GM18502 (cell line): ENCODE results near the gene SOX5.
"Not testable (repeated sequence)": the region's sequence is repeated elsewhere in the genome, so short reads cannot be mapped to it uniquely, and the experiment has no call there.

ENCODE experiments used
- ATAC-seq: cut with Tn5 transposase; IDR thresholded peaks from one replicate; pipeline ENCODE4 v1.9.1; 2021; ENCODE audit warnings: mild to moderate bottlenecking; ENCODE audit not compliant: unreplicated experiment, poor library complexity

The SOX5 gene

GRCh38 chr12:23763724-23764123 lies 185.7 kb downstream of the SOX5 start:
- no peak for ATAC-seq

- ATAC-seq, result no peak
These were observed 189.0 kb downstream of the SOX5 start for GRCh38 chr12:23760495-23760894.

- no peak for ATAC-seq
These were observed 190.9 kb downstream of the SOX5 start for GRCh38 chr12:23758608-23759007.

DNA sequence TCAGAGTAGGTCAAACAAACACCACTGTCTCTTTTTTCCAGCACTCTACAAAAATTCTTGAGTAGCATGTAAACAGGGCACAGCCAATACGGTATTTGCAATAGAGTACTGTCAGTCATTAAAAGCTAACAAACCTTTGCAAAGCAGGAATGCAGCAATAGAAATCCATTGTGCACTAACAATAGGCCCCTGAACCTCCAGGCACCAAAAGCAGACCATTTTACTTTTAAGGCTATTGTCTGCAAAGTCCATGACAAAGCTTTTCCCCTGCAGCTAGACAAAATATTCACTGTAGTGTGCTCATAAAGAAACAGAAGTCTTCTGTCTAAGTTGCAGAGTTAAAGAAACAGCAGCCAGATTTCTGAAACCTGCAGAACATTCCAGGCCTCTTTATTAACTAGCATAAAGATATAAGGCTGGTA lies 191.9 kb downstream of the SOX5 start:
- ATAC-seq, result no peak

GRCh38 chr12:23756416-23756815 lies 193.1 kb downstream of the SOX5 start:
- no peak for ATAC-seq

DNA sequence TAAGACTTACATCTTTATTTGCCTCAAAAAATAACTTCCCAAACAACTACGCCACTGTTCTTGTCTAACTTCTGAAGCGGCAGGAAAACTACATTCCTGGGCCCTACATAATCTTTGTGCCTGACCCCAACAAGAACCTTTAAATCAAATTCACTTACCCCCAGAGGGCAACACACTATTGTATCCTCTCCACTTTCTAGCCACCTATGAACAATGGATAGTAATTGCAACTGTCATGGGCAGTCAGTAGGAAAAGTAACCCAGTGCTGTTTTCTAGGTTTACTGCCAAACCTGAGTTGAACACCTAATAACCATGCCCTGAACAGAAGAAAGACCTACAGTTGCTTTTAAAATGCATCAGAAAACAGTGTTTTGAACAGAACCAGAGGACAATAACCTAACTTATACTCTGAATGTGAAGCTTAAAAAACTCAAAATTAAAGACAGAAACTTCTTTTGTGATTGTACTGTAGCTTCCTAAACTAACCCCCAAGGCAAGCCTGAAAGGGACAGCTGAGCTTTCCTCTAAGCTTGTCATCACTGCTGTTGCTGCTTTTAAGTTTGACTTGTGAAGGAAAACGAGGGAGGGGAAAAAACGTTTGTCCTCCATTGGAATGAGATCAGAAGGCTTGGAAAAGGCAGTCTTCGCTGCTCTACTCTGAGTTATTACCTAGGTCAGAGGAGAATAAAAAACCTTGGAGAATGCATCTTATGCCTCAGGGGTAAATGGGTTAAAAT lies 195.7 kb downstream of the SOX5 start:
- ATAC-seq, result no peak

DNA sequence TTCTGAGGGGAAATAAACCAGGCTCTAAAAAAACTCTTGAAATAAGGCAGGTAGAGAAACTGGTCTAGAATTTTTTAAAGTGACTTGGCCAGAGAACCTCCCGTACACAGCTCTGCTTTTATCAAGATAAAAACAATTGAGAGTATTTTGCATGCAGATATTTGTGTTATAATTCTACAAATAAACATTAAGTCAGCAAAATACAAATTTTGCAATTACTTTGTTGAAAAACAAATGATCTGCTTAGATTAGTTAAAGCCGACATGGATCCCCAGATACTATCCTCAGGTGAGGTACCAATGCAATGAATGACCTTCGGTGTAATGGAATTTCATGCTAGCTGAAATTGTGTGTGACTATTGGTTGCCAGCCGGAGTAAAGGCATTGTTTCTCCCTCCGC lies 197.2 kb downstream of the SOX5 start:
- ATAC-seq, result no peak

DNA sequence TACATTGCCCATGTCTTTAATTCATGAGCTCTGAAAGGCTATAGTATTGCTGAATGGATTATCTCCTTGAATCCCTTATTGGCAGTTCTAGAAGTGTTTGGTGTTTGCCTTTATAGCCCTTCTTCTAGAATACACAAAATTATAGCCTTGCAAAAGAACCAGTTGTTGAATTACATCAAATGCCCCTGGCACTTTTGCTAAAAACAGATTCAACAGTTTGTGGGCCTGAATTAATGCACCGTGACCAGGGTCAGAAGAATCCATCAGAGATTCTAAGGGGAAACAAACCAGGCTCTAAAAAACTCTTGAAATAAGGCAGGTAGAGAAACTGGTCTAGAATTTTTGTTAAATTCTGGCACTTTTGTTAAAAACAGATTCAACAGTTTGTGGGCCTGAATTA lies 197.8 kb downstream of the SOX5 start:
- no peak for ATAC-seq

DNA sequence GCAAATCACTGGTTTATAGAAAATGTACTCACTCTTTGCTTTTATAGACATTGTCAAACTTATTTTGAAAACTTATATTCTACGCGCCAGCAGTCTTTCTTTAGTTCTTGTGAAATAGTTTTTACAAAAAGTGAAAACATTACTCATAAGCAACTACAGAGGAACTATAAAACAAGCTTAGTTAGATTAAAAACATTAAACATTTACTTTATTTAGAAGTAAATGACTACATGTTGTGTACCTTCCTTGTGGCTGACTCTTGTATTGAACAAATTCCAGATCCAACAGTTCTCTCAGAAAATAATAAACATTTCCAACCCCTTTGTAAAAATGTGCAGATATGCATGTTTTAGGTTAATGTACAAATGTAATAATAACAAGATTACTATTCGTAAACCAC lies 198.5 kb downstream of the SOX5 start:
- ATAC-seq, result no peak

DNA sequence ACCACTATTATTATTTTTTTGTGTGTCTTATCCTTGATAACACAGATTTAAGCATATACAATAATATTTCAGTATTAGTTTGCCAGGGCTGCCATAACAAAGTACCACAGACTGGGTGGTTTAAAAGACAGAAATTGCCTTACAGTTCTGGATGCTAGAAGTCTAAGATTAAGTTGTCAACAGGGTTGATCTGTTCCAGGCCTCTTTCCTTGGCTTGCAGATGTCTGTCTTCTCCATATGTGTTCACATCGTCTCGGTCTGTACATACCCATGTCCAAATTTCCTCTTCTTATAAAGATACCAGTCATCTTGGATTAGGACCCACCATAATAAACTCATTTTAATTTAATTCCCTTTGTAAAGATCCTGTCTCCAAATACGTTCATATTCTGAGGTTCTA lies 204.8 kb downstream of the SOX5 start:
- ATAC-seq, result no peak

GRCh38 chr12:23742574-23742973 lies 206.9 kb downstream of the SOX5 start:
- no peak for ATAC-seq

DNA sequence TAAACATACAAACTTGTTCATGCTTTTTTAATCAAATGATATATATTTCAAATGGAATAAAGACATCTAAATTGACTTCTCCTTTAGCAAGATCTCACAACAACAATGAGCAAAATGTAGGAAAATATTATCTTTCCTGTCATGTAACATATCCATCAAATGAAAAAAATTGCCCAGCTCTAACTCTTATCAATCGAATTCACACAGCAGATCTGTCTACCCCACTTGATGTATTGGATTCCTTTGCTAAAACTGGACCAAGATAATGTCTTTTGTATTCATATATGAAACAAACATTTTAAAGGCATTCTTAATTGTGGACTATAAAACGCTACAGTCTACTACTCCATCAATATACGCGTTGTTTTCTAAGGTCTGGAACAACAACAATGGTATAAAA lies 218.0 kb downstream of the SOX5 start:
- no peak for ATAC-seq

DNA sequence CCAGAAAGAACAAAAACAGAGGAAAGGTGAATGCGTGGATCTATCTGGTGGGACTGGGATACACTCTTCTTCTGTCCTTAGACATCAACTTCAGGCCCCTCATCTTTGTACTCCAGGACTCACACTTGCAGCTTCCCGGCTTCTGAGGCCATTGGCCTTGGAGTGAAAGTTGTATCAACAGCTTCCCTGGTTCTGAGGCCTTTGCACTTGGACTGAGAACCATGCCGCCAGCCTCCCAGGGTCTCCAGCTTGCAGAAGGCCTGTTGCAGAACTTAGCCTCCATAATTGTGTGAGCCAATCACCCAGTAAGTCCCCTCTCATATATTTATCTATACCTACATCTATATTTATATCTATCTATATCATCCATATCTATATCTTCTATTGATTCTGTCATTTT lies 218.4 kb downstream of the SOX5 start:
- no peak for ATAC-seq

GRCh38 chr12:23729359-23729758 lies 220.1 kb downstream of the SOX5 start:
- ATAC-seq, result no peak

- ATAC-seq, result no peak
These were observed 222.8 kb downstream of the SOX5 start for GRCh38 chr12:23726646-23727045.

DNA sequence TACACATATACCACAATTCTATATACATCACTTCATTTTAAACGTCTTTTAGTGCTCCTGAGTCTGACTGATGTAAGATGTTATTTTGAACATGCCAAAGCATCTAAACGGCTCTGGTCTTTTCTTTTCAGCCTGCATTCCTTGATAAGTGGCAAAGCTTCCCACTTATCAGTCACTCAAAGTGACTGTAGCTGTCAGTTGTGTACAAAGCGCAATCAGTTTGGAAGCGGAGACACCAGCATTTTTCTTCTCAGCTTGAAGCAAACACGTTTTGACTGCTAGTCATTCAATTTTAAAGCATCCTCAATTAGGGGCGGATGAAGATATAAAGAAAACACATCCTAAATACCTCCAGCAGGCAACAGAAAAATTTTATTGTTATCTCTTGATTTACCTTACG lies 226.8 kb downstream of the SOX5 start:
- no peak for ATAC-seq

DNA sequence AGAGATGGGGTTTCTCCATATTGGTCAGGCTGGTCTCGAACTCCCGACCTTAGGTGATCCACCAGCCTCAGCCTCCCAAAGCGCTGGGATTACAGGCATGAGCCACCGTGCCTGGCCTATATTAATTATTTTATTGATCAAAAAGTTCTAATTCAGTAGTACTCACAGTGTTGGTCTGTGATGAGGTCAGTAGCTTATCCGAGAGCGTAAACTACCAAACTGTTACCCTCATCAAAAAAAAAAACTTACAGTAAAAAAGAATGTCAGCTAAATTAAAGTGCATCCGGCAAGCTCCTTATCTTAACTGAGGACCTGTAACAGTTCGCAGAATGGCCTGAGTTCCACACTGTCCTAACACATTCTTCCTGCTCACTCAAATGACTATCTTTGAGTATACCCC lies 228.2 kb downstream of the SOX5 start:
- no peak for ATAC-seq

DNA sequence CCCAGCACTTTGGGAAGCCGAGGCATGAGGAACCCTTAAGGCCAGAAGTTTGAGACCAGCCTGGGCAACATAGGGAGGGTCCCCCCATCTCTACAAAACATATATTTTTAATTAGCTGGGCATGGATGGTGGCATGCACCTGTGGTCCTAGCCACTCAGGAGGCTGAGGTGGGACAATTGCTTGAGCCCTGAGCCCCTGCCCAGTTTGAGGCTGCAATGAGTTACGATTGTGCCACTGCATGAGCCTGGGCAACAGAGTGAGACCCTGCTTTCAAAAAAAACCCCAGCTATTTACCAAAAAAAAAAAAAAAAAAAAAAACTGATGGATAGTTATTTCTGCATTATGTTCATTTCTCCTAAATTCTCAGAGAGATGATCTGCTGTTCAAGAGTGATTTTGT lies 230.0 kb downstream of the SOX5 start:
- ATAC-seq, result no peak

- not testable (repeated sequence) for ATAC-seq
These were observed 239.1 kb downstream of the SOX5 start for GRCh38 chr12:23710361-23710760.

DNA sequence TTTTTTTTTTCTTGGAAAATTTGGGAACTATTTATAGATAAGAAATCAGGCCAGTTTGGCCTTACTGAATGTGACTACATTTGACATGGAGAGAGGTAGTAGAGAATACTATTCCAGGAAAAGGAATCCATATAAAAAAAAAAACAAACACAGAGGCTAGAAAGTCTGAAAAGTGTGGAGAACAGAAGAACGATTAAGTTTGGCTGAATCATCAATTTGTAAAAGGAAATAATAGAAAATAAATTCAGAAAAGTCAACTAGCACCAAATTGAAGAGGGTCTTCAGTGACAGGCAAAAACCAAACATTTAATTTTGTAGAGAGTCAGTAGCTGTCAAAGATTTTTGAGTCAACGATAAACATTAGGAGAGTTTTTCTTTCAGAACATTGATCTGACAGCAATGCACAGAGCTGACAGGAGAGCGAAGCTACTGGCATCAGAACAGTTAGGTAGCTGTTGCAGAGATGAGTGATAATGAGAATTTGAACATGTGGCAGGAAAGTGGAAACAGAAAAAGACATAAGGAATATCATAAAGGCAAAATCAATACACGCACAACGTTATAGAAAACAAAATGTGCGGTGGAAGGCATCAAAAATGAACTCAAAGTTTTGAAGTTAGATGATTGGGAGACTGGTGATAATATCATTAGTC lies 241.2 kb downstream of the SOX5 start:
- no peak for ATAC-seq

DNA sequence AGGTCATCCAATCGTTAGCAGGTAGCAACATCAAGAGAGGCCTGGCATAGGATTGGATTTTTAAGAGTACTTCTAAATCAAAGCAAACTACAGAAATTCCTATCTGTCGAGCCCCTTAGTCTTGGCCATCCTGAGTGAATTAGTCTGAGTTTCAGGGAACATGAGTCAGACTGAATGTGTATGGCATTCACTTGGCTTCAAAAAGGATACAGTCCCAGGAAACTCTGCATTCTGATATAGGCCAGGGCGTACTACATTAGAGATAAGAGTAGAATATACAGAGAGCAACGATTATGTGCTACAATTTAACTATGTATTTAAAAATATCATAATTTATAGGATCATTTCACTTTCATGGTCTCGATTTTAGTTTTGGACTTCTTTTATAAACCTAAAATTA lies 242.2 kb downstream of the SOX5 start:
- no peak for ATAC-seq
